GM23338 (cell line): ENCODE measurements around the gene RASGRP4. TPM values are rescaled to one million over a fixed set of nuclear protein-coding genes. Genes with fewer than 3 reads are reported as not detected.

Experiments
- ATAC-seq: fragments of 200-7000 bp; cut with Tn5 transposase; 3 replicates; pipeline ENCODE4 v1.9.1; 2020
- DNase-seq: peaks from one replicate; pipeline ENCODE4 v3.0.0-alpha.2; 2015; ENCODE audit warnings: low spot score
- H2AFZ ChIP-seq: fragments of 200-600 bp; sonication (generic); 2 replicates; pipeline ENCODE4 v1.8.0; 2016; ENCODE audit warnings: antibody characterized with exemption, mild to moderate bottlenecking, moderate library complexity
- H3F3A ChIP-seq: fragments of 200-600 bp; sonication (generic); replicated peaks from 2 replicates; pipeline ENCODE4 v1.8.0; 2017; ENCODE audit warnings: antibody characterized with exemption, mixed run types, low read depth
- H3K27ac ChIP-seq: fragments of 200-600 bp; sonication (generic); 2 replicates; pipeline ENCODE4 v1.6.1; 2016; ENCODE audit warnings: low read depth
- H3K27me3 ChIP-seq: fragments of 200-600 bp; sonication (generic); 2 replicates; pipeline ENCODE4 v1.8.0; 2016; ENCODE audit warnings: mild to moderate bottlenecking, mixed run types, moderate library complexity; ENCODE audit not compliant: insufficient read depth
- H3K36me3 ChIP-seq: fragments of 200-600 bp; sonication (generic); 2 replicates; pipeline ENCODE4 v1.8.0; 2016; ENCODE audit warnings: mild to moderate bottlenecking; ENCODE audit not compliant: insufficient read depth
- H3K4me1 ChIP-seq: fragments of 200-600 bp; sonication (generic); 2 replicates; pipeline ENCODE4 v1.8.0; 2016; ENCODE audit warnings: mild to moderate bottlenecking, moderate library complexity; ENCODE audit not compliant: insufficient read depth
- H3K4me2 ChIP-seq: fragments of 200-600 bp; sonication (generic); 2 replicates; pipeline ENCODE4 v1.7.1; 2017; ENCODE audit warnings: mixed run types
- H3K4me3 ChIP-seq: fragments of 200-600 bp; sonication (generic); 2 replicates; pipeline ENCODE4 v1.6.1; 2016; ENCODE audit warnings: mixed run types
- H3K79me2 ChIP-seq: fragments of 200-600 bp; sonication (generic); replicated peaks from 2 replicates; pipeline ENCODE4 v1.8.0; 2017; ENCODE audit warnings: mild to moderate bottlenecking; ENCODE audit not compliant: insufficient read depth
- H3K9me2 ChIP-seq: fragments of 200-600 bp; sonication (generic); 2 replicates; pipeline ENCODE4 v1.8.0; 2017; ENCODE audit not compliant: insufficient read depth
- H4K20me1 ChIP-seq: fragments of 200-600 bp; sonication (generic); replicated peaks from 2 replicates; pipeline ENCODE4 v1.8.0; 2017; ENCODE audit warnings: mild to moderate bottlenecking; ENCODE audit not compliant: insufficient read depth
- H3K27ac Mint-ChIP-seq: 2 replicates; pipeline ENCODE4 v1.8.0; 2020; ENCODE audit warnings: inconsistent platforms, mild to moderate bottlenecking, moderate library complexity, mixed read lengths
- H3K27me3 Mint-ChIP-seq: 3 replicates; pipeline ENCODE4 v1.8.0; 2022; ENCODE audit warnings: low read depth, mild to moderate bottlenecking, moderate library complexity, mixed read lengths, inconsistent platforms; ENCODE audit not compliant: insufficient read depth, poor library complexity
- H3K36me3 Mint-ChIP-seq: 3 replicates; pipeline ENCODE4 v1.8.0; 2021; ENCODE audit warnings: low read depth, mild to moderate bottlenecking, inconsistent platforms, moderate library complexity, mixed read lengths
- H3K4me1 Mint-ChIP-seq: 3 replicates; pipeline ENCODE4 v1.8.0; 2020; ENCODE audit warnings: mild to moderate bottlenecking, inconsistent platforms, mixed read lengths
- H3K4me3 Mint-ChIP-seq: 3 replicates; pipeline ENCODE4 v1.8.0; 2021; ENCODE audit warnings: moderate library complexity, mild to moderate bottlenecking, inconsistent platforms, mixed read lengths
- H3K9me3 Mint-ChIP-seq: 3 replicates; pipeline ENCODE4 v1.8.0; 2020; ENCODE audit warnings: moderate library complexity, mild to moderate bottlenecking, inconsistent platforms, mixed read lengths
- CREB1 ChIP-seq: fragments of 250-450 bp; sonication (Bioruptor Pico); IDR thresholded peaks from 2 replicates; pipeline ENCODE4 v1.5.0; 2020; ENCODE audit warnings: low read depth, mild to moderate bottlenecking, moderate library complexity
- CTCF ChIP-seq, 2 experiments: fragments of 200-600 bp in 1 of 2; sonication (generic) in 1 of 2; conservative IDR thresholded peaks; 2 replicates each; pipeline versions ENCODE4 v1.5.1 to v1.6.1; 2016 to 2017; ENCODE audit warnings: antibody characterized with exemption in 2 of 2, low read depth in 2 of 2, mild to moderate bottlenecking in 2 of 2, moderate library complexity in 1 of 2
- ETS1 ChIP-seq: IDR thresholded peaks from 2 replicates; pipeline ENCODE4 v1.6.1; 2016; ENCODE audit warnings: antibody characterized with exemption
- EZH2 ChIP-seq: fragments of 200-600 bp; sonication (generic); IDR thresholded peaks from one replicate; pipeline ENCODE4 v1.8.0; 2017; ENCODE audit warnings: antibody characterized with exemption, mild to moderate bottlenecking, low read depth; ENCODE audit not compliant: unreplicated experiment
- EZH2phosphoT487 ChIP-seq: fragments of 200-600 bp; sonication (generic); IDR thresholded peaks from one replicate; pipeline ENCODE4 v1.8.1; 2018; ENCODE audit warnings: antibody characterized with exemption; ENCODE audit not compliant: unreplicated experiment
- JUNB ChIP-seq: IDR thresholded peaks from one replicate; pipeline ENCODE4 v1.6.1; 2016; ENCODE audit warnings: antibody characterized with exemption; ENCODE audit not compliant: unreplicated experiment
- POLR2AphosphoS5 ChIP-seq: IDR thresholded peaks from 2 replicates; pipeline ENCODE4 v1.6.1; 2016; ENCODE audit warnings: antibody characterized with exemption, low read depth
- REST ChIP-seq: IDR thresholded peaks from one replicate; pipeline ENCODE4 v1.6.1; 2018; ENCODE audit warnings: antibody characterized with exemption; ENCODE audit not compliant: unreplicated experiment
- STAT1 ChIP-seq: IDR thresholded peaks from one replicate; pipeline ENCODE4 v1.6.1; 2016; ENCODE audit warnings: antibody characterized with exemption; ENCODE audit not compliant: unreplicated experiment
- ZNF114 ChIP-seq: fragments of 250-450 bp; sonication (Bioruptor Pico); IDR thresholded peaks from 2 replicates; pipeline ENCODE4 v1.5.0; 2020; ENCODE audit warnings: mild to moderate bottlenecking, moderate library complexity
- ZNF331 ChIP-seq: fragments of 250-450 bp; sonication (Bioruptor Pico); IDR thresholded peaks from 2 replicates; pipeline ENCODE4 v1.5.0; 2020; ENCODE audit warnings: low read depth, mild to moderate bottlenecking, moderate library complexity
- polyA plus RNA-seq: library from polyadenylated mRNA; unstranded; fragments of >200 nt; fragmentation: Nextera tagmentation; extraction: Ambion mirVana; gene quantifications from 2 replicates; pipeline ENCODE4 v1.2.1, GENCODE V29; 2016
- total RNA-seq: library from RNA; depleted of rRNA; stranded (reverse); fragments of >200 nt; shearing (Covaris generic); gene quantifications from 2 replicates; pipeline ENCODE4 v1.2.3, GENCODE V29; 2014

The RASGRP4 gene
- total and polyA plus RNA-seq, 2 experiments from 2014 or later: 1.6 to 3.6 TPM

GRCh38 chr19:38420935-38421334 is 5.1 kb downstream of the RASGRP4 start (continued):
- TF ChIP-seq CTCF (conservative IDR thresholded peaks at IDR 0.05; ENCODE audit: low read depth in 2 of 2) (no peak), JUNB (no peak), ETS1 (no peak), EZH2 (no peak)

- no peaks in the 10 kb centered on the region for H3K79me2 ChIP-seq
- peak; percentile 89 for ATAC-seq
- H3K9me3 Mint-ChIP-seq: no peaks in the 10 kb centered on the region
- H3K36me3 ChIP-seq: no peaks in the 10 kb centered on the region
- no peaks in the 10 kb centered on the region for H4K20me1 ChIP-seq
- H3K4me1 Mint-ChIP-seq: peaks cover 12% of the 10 kb centered on the region
- H3F3A ChIP-seq: 0 out of 2 replicates have a peak, but pooled peaks cover 13% of the 10 kb centered on the region
- H3K9me2 ChIP-seq: no peaks in the 10 kb centered on the region
- H3K4me3 Mint-ChIP-seq: peak overlapping the region; percentile 80
- H3K4me3 ChIP-seq: peak overlapping the region; percentile 66
- H3K27ac Mint-ChIP-seq: peak overlapping the region; percentile 66
- peaks cover 6% of the 10 kb centered on the region; the same call in 1 of the 2 replicates for H3K4me1 ChIP-seq
- DNase-seq: peak; percentile 92
- H3K27ac ChIP-seq: no peak overlapping the region
- peaks cover 10% of the 10 kb centered on the region; the same call in 1 of the 2 replicates for H3K27me3 ChIP-seq
- H2AFZ ChIP-seq: peak overlapping the region; percentile 98
- H3K27me3 Mint-ChIP-seq: peaks cover 23% of the 10 kb centered on the region
- TF ChIP-seq ZNF114 (CRISPR knock-in tag) (no peak), ZNF331 (no peak), JUNB (no peak), EZH2phosphoT487 (no peak), POLR2AphosphoS5 (peak; percentile 65), STAT1 (no peak), CREB1 (CRISPR knock-in tag) (peak; percentile 97), REST (no peak), CTCF (conservative IDR thresholded peaks at IDR 0.05; ENCODE audit: low read depth in 2 of 2) (0 out of 4 replicates have a peak, but pooled peaks have one; percentile 8 to 17), ETS1 (no peak)
- no peaks in the 10 kb centered on the region; the same call in 2 of the 3 replicates for H3K36me3 Mint-ChIP-seq
- H3K4me2 ChIP-seq: peak overlapping the region; percentile 87
Observed at GRCh38 chr19:38417544-38418506, 8.2 kb downstream of the RASGRP4 start.
